ENCODE measurements around the gene C1QTNF3.
"Not testable (repeated sequence)": the region's sequence is repeated elsewhere in the genome, so short reads cannot be mapped to it uniquely, and the experiment has no call there.

C1QTNF3 gene

DNA sequence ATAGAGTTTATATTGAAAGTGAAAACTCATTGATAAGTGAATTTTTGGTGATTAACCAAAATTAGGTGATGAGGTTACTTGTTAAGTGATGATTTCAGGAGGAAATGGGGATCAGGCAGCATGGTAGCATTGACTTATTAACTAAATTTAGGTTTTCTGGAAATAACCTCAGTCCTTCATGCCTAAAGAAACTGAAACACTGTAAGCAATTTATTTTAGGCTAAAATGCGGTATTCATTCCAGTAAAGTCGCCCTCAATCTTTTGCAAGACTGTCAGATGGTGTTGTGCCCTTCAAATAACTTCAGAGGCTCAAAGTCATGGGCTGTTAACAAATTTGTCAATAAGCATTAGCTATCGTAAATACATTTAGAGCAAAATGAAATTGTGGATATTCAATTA, 27.6 kb upstream of the C1QTNF3 start:
- not testable (repeated sequence) for H3K27me3 ChIP-seq (replicated peaks; ENCODE audit: control insufficient read depth, insufficient read depth, low read length, poor library complexity, severe bottlenecking); DNase-seq; H3K36me3 ChIP-seq (ENCODE audit: control insufficient read depth, insufficient read depth, low read length); H3K4me1 ChIP-seq (ENCODE audit: control insufficient read depth, insufficient read depth, low read length, poor library complexity, severe bottlenecking); H3K9me3 ChIP-seq (ENCODE audit: control insufficient read depth, low read length); H3K4me3 ChIP-seq (ENCODE audit: insufficient read depth, low read depth, low read length, poor library complexity, severe bottlenecking); H3K27ac ChIP-seq (ENCODE audit: insufficient read depth, low read length, poor library complexity, severe bottlenecking)

DNA sequence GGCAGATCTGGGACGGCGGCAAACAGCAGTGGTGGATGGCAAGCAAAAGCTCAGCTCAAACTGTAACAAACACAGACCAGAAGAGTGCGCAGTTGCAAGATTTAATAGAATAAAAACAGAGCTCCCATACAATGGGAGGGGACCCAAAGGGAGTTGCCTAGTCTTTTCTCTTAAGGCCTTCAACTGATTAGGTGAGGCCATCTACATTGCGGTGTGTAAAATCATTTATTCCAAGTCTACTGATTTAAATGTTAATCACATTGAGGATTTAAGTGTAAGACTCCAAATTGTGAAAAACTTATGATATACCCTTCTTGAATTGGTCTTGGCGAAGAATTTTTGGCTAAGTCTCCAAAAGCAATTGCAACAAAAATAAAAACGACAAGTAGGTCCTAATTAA, 21.6 kb upstream of the C1QTNF3 start:
- Histone ChIP-seq H3K4me3 (ENCODE audit: insufficient read depth, low read depth, low read length, poor library complexity, severe bottlenecking) (no peak overlapping the region), H3K9me3 (ENCODE audit: control insufficient read depth, low read length) (no peaks in the 10 kb centered on the region), H3K4me1 (ENCODE audit: control insufficient read depth, insufficient read depth, low read length, poor library complexity, severe bottlenecking) (no peaks in the 10 kb centered on the region), H3K27ac (ENCODE audit: insufficient read depth, low read length, poor library complexity, severe bottlenecking) (no peak overlapping the region), H3K36me3 (ENCODE audit: control insufficient read depth, insufficient read depth, low read length) (peaks cover 8% of the 10 kb centered on the region), H3K27me3 (replicated peaks; ENCODE audit: control insufficient read depth, insufficient read depth, low read length, poor library complexity, severe bottlenecking) (no peaks in the 10 kb centered on the region)
- DNase-seq: no peak

DNA sequence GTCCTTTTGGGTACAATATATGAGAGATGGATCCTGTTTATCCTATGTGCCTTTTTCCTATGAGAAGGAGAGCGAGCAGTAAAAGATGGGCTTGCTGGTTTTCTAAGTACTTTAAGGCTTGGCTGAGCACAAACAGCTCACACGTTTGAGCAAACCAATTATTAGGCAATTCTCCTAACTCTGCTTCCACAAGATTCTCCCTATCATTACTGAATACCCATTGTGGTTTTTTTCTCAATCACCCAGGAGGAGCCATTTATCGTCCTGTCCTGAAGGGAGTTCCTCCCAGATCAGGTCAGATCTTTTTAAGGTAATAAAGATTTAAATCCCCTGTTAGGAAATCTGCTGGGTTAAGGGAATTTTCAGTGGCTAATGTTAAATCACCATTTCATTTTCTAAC, 19.4 kb upstream of the C1QTNF3 start:
- Histone ChIP-seq H3K27ac (ENCODE audit: insufficient read depth, low read length, poor library complexity, severe bottlenecking) (no peak overlapping the region), H3K27me3 (replicated peaks; ENCODE audit: control insufficient read depth, insufficient read depth, low read length, poor library complexity, severe bottlenecking) (no peaks in the 10 kb centered on the region), H3K36me3 (ENCODE audit: control insufficient read depth, insufficient read depth, low read length) (peaks cover 11% of the 10 kb centered on the region), H3K9me3 (ENCODE audit: control insufficient read depth, low read length) (no peaks in the 10 kb centered on the region), H3K4me3 (ENCODE audit: insufficient read depth, low read depth, low read length, poor library complexity, severe bottlenecking) (no peak overlapping the region), H3K4me1 (ENCODE audit: control insufficient read depth, insufficient read depth, low read length, poor library complexity, severe bottlenecking) (no peaks in the 10 kb centered on the region)
- DNase-seq: no peak

DNA sequence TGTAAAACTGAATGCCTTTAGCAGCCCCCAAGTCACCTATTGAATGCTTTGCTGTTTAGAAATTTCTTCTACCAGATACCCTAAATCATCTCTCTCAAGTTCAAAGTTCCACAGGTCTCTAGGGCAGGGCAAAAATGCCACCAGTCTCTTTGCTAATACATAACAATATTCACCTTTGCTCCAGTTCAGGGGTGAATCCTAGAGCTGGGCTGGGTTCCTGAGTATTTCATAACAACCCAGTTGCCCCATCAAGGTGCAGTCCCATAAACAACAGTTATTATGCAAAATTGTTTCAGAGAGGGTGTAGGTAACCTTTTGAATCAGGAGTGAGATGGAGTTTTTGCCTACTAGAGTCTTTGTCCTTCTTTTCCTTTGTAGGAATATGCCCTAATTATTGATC, 19.0 kb upstream of the C1QTNF3 start:
- no peak for DNase-seq
- Histone ChIP-seq H3K27me3 (replicated peaks; ENCODE audit: control insufficient read depth, insufficient read depth, low read length, poor library complexity, severe bottlenecking) (no peaks in the 10 kb centered on the region), H3K9me3 (ENCODE audit: control insufficient read depth, low read length) (no peaks in the 10 kb centered on the region), H3K27ac (ENCODE audit: insufficient read depth, low read length, poor library complexity, severe bottlenecking) (no peak overlapping the region), H3K36me3 (ENCODE audit: control insufficient read depth, insufficient read depth, low read length) (peaks cover 11% of the 10 kb centered on the region), H3K4me3 (ENCODE audit: insufficient read depth, low read depth, low read length, poor library complexity, severe bottlenecking) (no peak overlapping the region), H3K4me1 (ENCODE audit: control insufficient read depth, insufficient read depth, low read length, poor library complexity, severe bottlenecking) (no peaks in the 10 kb centered on the region)

DNA sequence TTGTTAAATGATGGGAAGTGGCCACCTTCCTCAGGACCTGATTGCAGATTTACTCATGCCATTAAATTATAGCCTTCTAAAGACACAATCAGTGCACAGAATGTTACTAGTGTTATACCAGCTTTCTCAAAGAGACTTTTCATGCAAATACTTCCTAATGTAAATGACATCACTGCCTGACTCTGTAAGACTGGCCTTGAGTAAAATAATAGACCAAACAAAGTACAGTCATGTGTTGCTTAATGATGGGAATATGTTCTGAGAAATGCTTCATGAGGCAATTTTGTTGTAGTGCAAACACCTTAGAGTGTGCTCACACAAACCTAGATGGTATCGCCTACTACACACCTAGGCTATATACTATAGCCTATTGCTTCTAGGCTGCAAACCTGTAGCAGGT, 17.0 kb upstream of the C1QTNF3 start:
- H3K9me3 ChIP-seq (ENCODE audit: control insufficient read depth, low read length): no peaks in the 10 kb centered on the region
- peaks cover 7% of the 10 kb centered on the region for H3K36me3 ChIP-seq (ENCODE audit: control insufficient read depth, insufficient read depth, low read length)
- no peak for DNase-seq
- no peak overlapping the region for H3K4me3 ChIP-seq (ENCODE audit: insufficient read depth, low read depth, low read length, poor library complexity, severe bottlenecking)
- H3K4me1 ChIP-seq (ENCODE audit: control insufficient read depth, insufficient read depth, low read length, poor library complexity, severe bottlenecking): no peaks in the 10 kb centered on the region
- H3K27me3 ChIP-seq (replicated peaks; ENCODE audit: control insufficient read depth, insufficient read depth, low read length, poor library complexity, severe bottlenecking): no peaks in the 10 kb centered on the region
- H3K27ac ChIP-seq (ENCODE audit: insufficient read depth, low read length, poor library complexity, severe bottlenecking): no peak overlapping the region

DNA sequence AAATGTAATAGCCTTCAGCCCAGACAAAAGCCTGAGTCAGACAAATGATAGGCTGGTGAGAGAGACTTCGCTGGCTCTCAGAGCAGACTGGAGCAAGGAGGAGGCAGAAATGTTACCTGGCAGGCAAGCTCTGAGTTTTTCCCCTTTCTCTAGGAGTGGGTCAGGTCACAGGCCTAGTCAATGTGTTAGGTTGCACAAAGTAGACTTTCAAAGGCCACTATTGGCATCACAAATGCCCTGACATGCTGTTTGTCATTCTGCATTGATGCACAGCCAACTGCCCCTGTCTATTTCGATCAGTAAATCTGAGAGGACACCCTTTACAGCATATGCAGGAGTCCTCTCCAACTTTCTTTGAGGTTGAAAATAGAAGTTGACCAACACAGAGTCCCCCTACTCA, 15.5 kb upstream of the C1QTNF3 start:
- Histone ChIP-seq H3K27me3 (replicated peaks; ENCODE audit: control insufficient read depth, insufficient read depth, low read length, poor library complexity, severe bottlenecking) (no peaks in the 10 kb centered on the region), H3K27ac (ENCODE audit: insufficient read depth, low read length, poor library complexity, severe bottlenecking) (no peak overlapping the region), H3K4me1 (ENCODE audit: control insufficient read depth, insufficient read depth, low read length, poor library complexity, severe bottlenecking) (no peaks in the 10 kb centered on the region), H3K36me3 (ENCODE audit: control insufficient read depth, insufficient read depth, low read length) (peaks cover 3% of the 10 kb centered on the region), H3K9me3 (ENCODE audit: control insufficient read depth, low read length) (no peaks in the 10 kb centered on the region), H3K4me3 (ENCODE audit: insufficient read depth, low read depth, low read length, poor library complexity, severe bottlenecking) (no peak overlapping the region)
- DNase-seq: no peak

DNA sequence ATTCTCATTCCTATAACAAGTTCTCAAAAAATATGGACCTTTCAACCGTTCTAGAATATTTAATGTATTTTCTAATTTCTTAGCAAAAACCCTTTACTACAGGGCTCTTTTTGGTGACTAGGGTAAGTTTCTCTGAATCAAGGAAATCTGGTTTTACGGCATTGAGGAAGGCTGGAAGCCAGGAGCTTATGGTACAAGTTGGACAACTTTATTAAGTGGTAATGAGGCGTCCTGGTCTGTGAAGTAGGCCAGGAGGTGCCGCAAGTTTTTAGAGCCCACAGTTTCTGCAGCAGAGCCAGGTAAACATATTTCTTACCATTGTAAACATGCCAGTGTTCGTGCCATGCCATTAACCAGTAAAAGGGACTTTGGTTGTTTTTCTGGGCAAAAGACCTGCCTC, 14.6 kb upstream of the C1QTNF3 start:
- H3K4me1 ChIP-seq (ENCODE audit: control insufficient read depth, insufficient read depth, low read length, poor library complexity, severe bottlenecking): no peaks in the 10 kb centered on the region
- H3K9me3 ChIP-seq (ENCODE audit: control insufficient read depth, low read length): no peaks in the 10 kb centered on the region
- no peak overlapping the region for H3K27ac ChIP-seq (ENCODE audit: insufficient read depth, low read length, poor library complexity, severe bottlenecking)
- DNase-seq: no peak
- H3K4me3 ChIP-seq (ENCODE audit: insufficient read depth, low read depth, low read length, poor library complexity, severe bottlenecking): no peak overlapping the region
- H3K36me3 ChIP-seq (ENCODE audit: control insufficient read depth, insufficient read depth, low read length): peaks cover 3% of the 10 kb centered on the region
- no peaks in the 10 kb centered on the region for H3K27me3 ChIP-seq (replicated peaks; ENCODE audit: control insufficient read depth, insufficient read depth, low read length, poor library complexity, severe bottlenecking)

DNA sequence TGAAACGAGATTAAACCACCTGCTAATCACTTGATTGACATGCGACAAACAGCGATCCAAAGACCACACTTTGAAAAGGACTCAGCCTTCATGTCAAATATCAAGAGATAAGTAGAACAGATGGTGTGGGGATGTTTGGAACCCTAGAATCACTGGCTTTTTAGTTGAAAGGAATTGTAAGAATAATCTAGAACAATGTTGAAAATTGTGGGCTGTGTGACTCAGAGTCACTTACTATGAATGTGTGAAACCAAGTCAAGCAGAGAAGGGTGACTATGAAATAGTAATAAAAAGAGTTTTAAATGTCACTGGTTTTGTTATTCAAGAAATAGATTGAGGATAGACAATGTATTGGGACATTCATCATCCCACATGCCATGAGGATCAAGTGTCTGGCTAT, 14.1 kb upstream of the C1QTNF3 start:
- DNase-seq: no peak
- no peak overlapping the region for H3K27ac ChIP-seq (ENCODE audit: insufficient read depth, low read length, poor library complexity, severe bottlenecking)
- H3K9me3 ChIP-seq (ENCODE audit: control insufficient read depth, low read length): no peaks in the 10 kb centered on the region
- H3K4me1 ChIP-seq (ENCODE audit: control insufficient read depth, insufficient read depth, low read length, poor library complexity, severe bottlenecking): no peaks in the 10 kb centered on the region
- H3K36me3 ChIP-seq (ENCODE audit: control insufficient read depth, insufficient read depth, low read length): peaks cover 3% of the 10 kb centered on the region
- H3K4me3 ChIP-seq (ENCODE audit: insufficient read depth, low read depth, low read length, poor library complexity, severe bottlenecking): no peak overlapping the region
- H3K27me3 ChIP-seq (replicated peaks; ENCODE audit: control insufficient read depth, insufficient read depth, low read length, poor library complexity, severe bottlenecking): no peaks in the 10 kb centered on the region

DNA sequence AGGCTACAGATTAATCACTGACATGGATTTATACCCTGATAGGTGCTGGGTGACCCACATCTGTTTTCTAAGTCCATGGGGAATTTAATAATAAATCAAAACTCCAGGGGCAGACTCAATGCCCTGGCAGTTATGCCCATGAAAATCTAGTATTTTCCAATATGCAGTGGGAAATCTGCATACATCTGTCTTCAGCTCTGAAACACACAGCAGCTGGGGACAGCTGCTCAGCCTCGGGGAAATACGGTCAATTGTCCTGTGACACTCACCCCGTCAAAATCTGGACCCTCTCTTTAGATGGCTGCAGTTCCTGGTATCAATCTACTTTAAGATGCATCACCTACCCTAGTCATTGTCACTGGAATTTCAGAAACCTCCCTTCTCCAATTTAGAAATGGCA, 12.7 kb upstream of the C1QTNF3 start:
- no peaks in the 10 kb centered on the region for H3K27me3 ChIP-seq (replicated peaks; ENCODE audit: control insufficient read depth, insufficient read depth, low read length, poor library complexity, severe bottlenecking)
- peaks cover 3% of the 10 kb centered on the region for H3K36me3 ChIP-seq (ENCODE audit: control insufficient read depth, insufficient read depth, low read length)
- H3K4me1 ChIP-seq (ENCODE audit: control insufficient read depth, insufficient read depth, low read length, poor library complexity, severe bottlenecking): no peaks in the 10 kb centered on the region
- no peak overlapping the region for H3K4me3 ChIP-seq (ENCODE audit: insufficient read depth, low read depth, low read length, poor library complexity, severe bottlenecking)
- H3K9me3 ChIP-seq (ENCODE audit: control insufficient read depth, low read length): no peaks in the 10 kb centered on the region
- DNase-seq: no peak
- H3K27ac ChIP-seq (ENCODE audit: insufficient read depth, low read length, poor library complexity, severe bottlenecking): no peak overlapping the region

DNA sequence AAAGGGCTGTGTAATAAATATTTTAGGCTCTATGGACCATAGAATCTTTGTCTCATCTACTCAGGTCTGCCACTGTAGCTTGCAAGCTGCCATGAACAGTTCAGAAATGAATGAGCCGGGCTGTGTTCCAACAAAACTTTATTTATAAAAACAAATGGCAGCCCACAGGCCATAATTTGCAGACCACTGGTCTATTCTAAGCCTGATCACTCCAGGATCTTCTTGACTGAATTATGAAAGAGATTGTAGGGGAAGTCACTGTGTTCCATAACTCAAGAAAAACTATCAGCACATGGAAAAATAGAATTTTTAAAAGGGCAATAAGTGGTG, 11.4 kb upstream of the C1QTNF3 start:
- no peaks in the 10 kb centered on the region for H3K27me3 ChIP-seq (replicated peaks; ENCODE audit: control insufficient read depth, insufficient read depth, low read length, poor library complexity, severe bottlenecking)
- H3K4me1 ChIP-seq (ENCODE audit: control insufficient read depth, insufficient read depth, low read length, poor library complexity, severe bottlenecking): no peaks in the 10 kb centered on the region
- no peak for DNase-seq
- H3K4me3 ChIP-seq (ENCODE audit: insufficient read depth, low read depth, low read length, poor library complexity, severe bottlenecking): no peak overlapping the region
- no peaks in the 10 kb centered on the region for H3K9me3 ChIP-seq (ENCODE audit: control insufficient read depth, low read length)
- peaks cover 3% of the 10 kb centered on the region for H3K36me3 ChIP-seq (ENCODE audit: control insufficient read depth, insufficient read depth, low read length)
- H3K27ac ChIP-seq (ENCODE audit: insufficient read depth, low read length, poor library complexity, severe bottlenecking): no peak overlapping the region

Data from effector memory CD4-positive, alpha-beta T cell (primary cell).